WTC11 (cell line): ENCODE data around the gene ARHGAP18. TPM values are rescaled to one million over a fixed set of nuclear protein-coding genes. Genes with fewer than 3 reads are reported as not detected.

ENCODE experiments used
- ATAC-seq: fragments of 200-7000 bp; cut with Tn5 transposase; 2 replicates; pipeline ENCODE4 v1.10.0; 2021; ENCODE audit warnings: mild to moderate bottlenecking, moderate library complexity
- CTCF ChIA-PET: fragments of 300-600 bp; sonication (Branson Sonifier 250); formaldehyde crosslinking; loops from one replicate; lab custom pipeline; 2021; ENCODE audit warnings: antibody characterized with exemption; lab: Charles Lee
- POLR2A ChIA-PET: fragments of 350-600 bp; sonication (Branson Sonifier 250); formaldehyde crosslinking; loops from one replicate; lab custom pipeline; 2021; ENCODE audit warnings: antibody characterized with exemption; lab: Charles Lee
- DNase-seq: peaks from one replicate; pipeline ENCODE4 v3.0.0; 2021; ENCODE audit warnings: low spot score
- H3K27ac Mint-ChIP-seq: 2 replicates; pipeline ENCODE4 v1.8.0; 2021; ENCODE audit warnings: mixed read lengths
- H3K27me3 Mint-ChIP-seq: 2 replicates; pipeline ENCODE4 v1.8.0; 2021; ENCODE audit warnings: low read depth, mild to moderate bottlenecking, moderate library complexity, mixed read lengths
- H3K36me3 Mint-ChIP-seq: 2 replicates; pipeline ENCODE4 v1.8.0; 2021; ENCODE audit warnings: mixed read lengths
- H3K4me1 Mint-ChIP-seq: 2 replicates; pipeline ENCODE4 v1.8.0; 2022; ENCODE audit warnings: mixed read lengths
- H3K4me3 Mint-ChIP-seq: 2 replicates; pipeline ENCODE4 v1.8.0; 2021; ENCODE audit warnings: mild to moderate bottlenecking, moderate library complexity, mixed read lengths
- H3K9me3 Mint-ChIP-seq: 2 replicates; pipeline ENCODE4 v1.8.0; 2021; ENCODE audit warnings: mixed read lengths
- AFF4 ChIP-seq: sonication (generic); formaldehyde crosslinking; IDR thresholded peaks from 2 replicates; pipeline ENCODE4 v1.8.1; 2023; ENCODE audit warnings: mild to moderate bottlenecking, missing genetic modification reagents, borderline replicate concordance
- ERG ChIP-seq: fragments of 250-450 bp; sonication (Bioruptor Pico); IDR thresholded peaks from 2 replicates; pipeline ENCODE4 v1.8.0; 2021; ENCODE audit warnings: mild to moderate bottlenecking
- HMGA2 ChIP-seq: fragments of 250-450 bp; sonication (Bioruptor Pico); IDR thresholded peaks from 2 replicates; pipeline ENCODE4 v1.4.0; 2021; ENCODE audit warnings: mild to moderate bottlenecking, moderate library complexity
- MXD4 ChIP-seq: fragments of 250-450 bp; sonication (Bioruptor Pico); IDR thresholded peaks from 2 replicates; pipeline ENCODE4 v1.8.0; 2021; ENCODE audit warnings: mild to moderate bottlenecking, moderate library complexity, borderline replicate concordance
- MYBL2 ChIP-seq: sonication (generic); formaldehyde crosslinking; IDR thresholded peaks from 2 replicates; pipeline ENCODE4 v1.8.1; 2023; ENCODE audit warnings: mild to moderate bottlenecking, moderate library complexity, missing genetic modification reagents
- SMAD3 ChIP-seq: sonication (generic); formaldehyde crosslinking; IDR thresholded peaks from 2 replicates; pipeline ENCODE4 v1.8.0; 2022; ENCODE audit warnings: missing genetic modification reagents, mild to moderate bottlenecking, borderline replicate concordance
- SMAD4 ChIP-seq: sonication (generic); formaldehyde crosslinking; IDR thresholded peaks from 2 replicates; pipeline ENCODE4 v1.8.0; 2022; ENCODE audit warnings: mild to moderate bottlenecking, missing genetic modification reagents
- SP1 ChIP-seq: sonication (generic); formaldehyde crosslinking; conservative IDR thresholded peaks from 2 replicates; pipeline ENCODE4 v1.8.1; 2022; ENCODE audit warnings: missing genetic modification reagents
- TCF7 ChIP-seq: sonication (generic); formaldehyde crosslinking; IDR thresholded peaks from 2 replicates; pipeline ENCODE4 v1.8.0; 2022; ENCODE audit warnings: mild to moderate bottlenecking, low read depth, missing genetic modification reagents, moderate library complexity
- TP53 ChIP-seq: sonication (generic); formaldehyde crosslinking; IDR thresholded peaks from 2 replicates; pipeline ENCODE4 v1.8.1; 2023; ENCODE audit warnings: mild to moderate bottlenecking, missing genetic modification reagents
- ZBTB43 ChIP-seq: sonication (generic); formaldehyde crosslinking; IDR thresholded peaks from 2 replicates; pipeline ENCODE4 v1.8.1; 2023; ENCODE audit warnings: mild to moderate bottlenecking, missing genetic modification reagents
- ZNF232 ChIP-seq: sonication (generic); formaldehyde crosslinking; IDR thresholded peaks from 2 replicates; pipeline ENCODE4 v1.8.0; 2022; ENCODE audit warnings: mild to moderate bottlenecking, missing genetic modification reagents
- ZNF396 ChIP-seq: fragments of 250-450 bp; sonication (Bioruptor Pico); IDR thresholded peaks from 2 replicates; pipeline ENCODE4 v1.8.0; 2021; ENCODE audit warnings: mild to moderate bottlenecking, moderate library complexity, borderline replicate concordance
- ZNF423 ChIP-seq: fragments of 250-450 bp; sonication (Bioruptor Pico); IDR thresholded peaks from 2 replicates; pipeline ENCODE4 v2.1.2; 2022; ENCODE audit warnings: mild to moderate bottlenecking, moderate library complexity
- ZNF532 ChIP-seq: fragments of 250-450 bp; sonication (Bioruptor Pico); IDR thresholded peaks from 2 replicates; pipeline ENCODE4 v1.9.0; 2021; ENCODE audit warnings: mild to moderate bottlenecking, borderline replicate concordance
- total RNA-seq: library from RNA; stranded (reverse); gene quantifications from 3 replicates; pipeline ENCODE4 v1.2.3, GENCODE V29; 2021
- TF ChIP-seq, protein P1 (sequence below): sonication (generic); formaldehyde crosslinking; IDR thresholded peaks from 2 replicates; pipeline ENCODE4 v1.8.1; 2023; ENCODE audit warnings: mild to moderate bottlenecking, missing genetic modification reagents, moderate library complexity
- TF ChIP-seq, protein P2 (sequence below): sonication (generic); formaldehyde crosslinking; IDR thresholded peaks from 2 replicates; pipeline ENCODE4 v1.8.1; 2022; ENCODE audit warnings: mild to moderate bottlenecking, moderate library complexity, missing genetic modification reagents
- TF ChIP-seq, protein P3 (sequence below): fragments of 250-450 bp; sonication (Bioruptor Pico); IDR thresholded peaks from 2 replicates; pipeline ENCODE4 v1.9.0; 2021; ENCODE audit warnings: mild to moderate bottlenecking
- TF ChIP-seq, protein P4 (sequence below): fragments of 200-600 bp; IDR thresholded peaks from 2 replicates; pipeline ENCODE4 v1.8.0; 2022; ENCODE audit warnings: antibody characterized with exemption

ARHGAP18 gene
- total RNA-seq, 1 experiment from 2014 or later, result 4.6 TPM

- TF ChIP-seq ZNF232 (CRISPR knock-in tag), result no peak
- TF ChIP-seq MYBL2 (CRISPR knock-in tag), result no peak
- TF ChIP-seq, all 79 proteins: peak for 0
These were observed 42.4 kb downstream of the ARHGAP18 start (continued) for GRCh38 chr6:129667621-129668020.

DNA sequence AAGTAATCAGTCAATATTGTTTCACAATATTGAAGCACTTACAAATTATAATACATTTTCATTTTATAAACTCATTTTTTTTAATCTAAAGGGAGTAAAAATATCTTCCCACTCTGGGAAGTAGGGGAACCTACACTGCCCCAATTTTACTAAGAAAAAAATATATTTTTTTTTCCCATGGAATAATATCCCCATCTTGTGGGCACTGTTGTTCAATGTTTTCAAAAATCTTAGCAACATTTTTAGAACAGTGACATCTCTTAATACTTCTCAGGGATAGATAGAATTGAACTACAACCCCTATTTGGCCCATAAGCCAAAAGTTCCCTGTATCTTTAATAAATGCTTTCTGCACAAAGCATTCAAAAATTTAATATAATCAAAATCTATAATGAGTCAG lies 42.9 kb downstream of the ARHGAP18 start:
- no peak for ATAC-seq
- TF ChIP-seq ZNF423, result no peak
- TF ChIP-seq SP1, result no peak
- no peak for TF ChIP-seq ZNF232 (CRISPR knock-in tag)
- TF ChIP-seq SMAD3 (CRISPR knock-in tag), result no peak
- TF ChIP-seq AFF4 (CRISPR knock-in tag), result no peak
- TF ChIP-seq, protein P1, sequence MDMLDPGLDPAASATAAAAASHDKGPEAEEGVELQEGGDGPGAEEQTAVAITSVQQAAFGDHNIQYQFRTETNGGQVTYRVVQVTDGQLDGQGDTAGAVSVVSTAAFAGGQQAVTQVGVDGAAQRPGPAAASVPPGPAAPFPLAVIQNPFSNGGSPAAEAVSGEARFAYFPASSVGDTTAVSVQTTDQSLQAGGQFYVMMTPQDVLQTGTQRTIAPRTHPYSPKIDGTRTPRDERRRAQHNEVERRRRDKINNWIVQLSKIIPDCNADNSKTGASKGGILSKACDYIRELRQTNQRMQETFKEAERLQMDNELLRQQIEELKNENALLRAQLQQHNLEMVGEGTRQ (CRISPR knock-in tag), result no peak
- no peak for TF ChIP-seq SMAD4 (CRISPR knock-in tag)
- no peak for TF ChIP-seq TP53
- TF ChIP-seq, protein P2, sequence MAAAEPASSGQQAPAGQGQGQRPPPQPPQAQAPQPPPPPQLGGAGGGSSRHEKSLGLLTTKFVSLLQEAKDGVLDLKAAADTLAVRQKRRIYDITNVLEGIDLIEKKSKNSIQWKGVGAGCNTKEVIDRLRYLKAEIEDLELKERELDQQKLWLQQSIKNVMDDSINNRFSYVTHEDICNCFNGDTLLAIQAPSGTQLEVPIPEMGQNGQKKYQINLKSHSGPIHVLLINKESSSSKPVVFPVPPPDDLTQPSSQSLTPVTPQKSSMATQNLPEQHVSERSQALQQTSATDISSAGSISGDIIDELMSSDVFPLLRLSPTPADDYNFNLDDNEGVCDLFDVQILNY (CRISPR knock-in tag), result no peak
- TF ChIP-seq, protein P3, sequence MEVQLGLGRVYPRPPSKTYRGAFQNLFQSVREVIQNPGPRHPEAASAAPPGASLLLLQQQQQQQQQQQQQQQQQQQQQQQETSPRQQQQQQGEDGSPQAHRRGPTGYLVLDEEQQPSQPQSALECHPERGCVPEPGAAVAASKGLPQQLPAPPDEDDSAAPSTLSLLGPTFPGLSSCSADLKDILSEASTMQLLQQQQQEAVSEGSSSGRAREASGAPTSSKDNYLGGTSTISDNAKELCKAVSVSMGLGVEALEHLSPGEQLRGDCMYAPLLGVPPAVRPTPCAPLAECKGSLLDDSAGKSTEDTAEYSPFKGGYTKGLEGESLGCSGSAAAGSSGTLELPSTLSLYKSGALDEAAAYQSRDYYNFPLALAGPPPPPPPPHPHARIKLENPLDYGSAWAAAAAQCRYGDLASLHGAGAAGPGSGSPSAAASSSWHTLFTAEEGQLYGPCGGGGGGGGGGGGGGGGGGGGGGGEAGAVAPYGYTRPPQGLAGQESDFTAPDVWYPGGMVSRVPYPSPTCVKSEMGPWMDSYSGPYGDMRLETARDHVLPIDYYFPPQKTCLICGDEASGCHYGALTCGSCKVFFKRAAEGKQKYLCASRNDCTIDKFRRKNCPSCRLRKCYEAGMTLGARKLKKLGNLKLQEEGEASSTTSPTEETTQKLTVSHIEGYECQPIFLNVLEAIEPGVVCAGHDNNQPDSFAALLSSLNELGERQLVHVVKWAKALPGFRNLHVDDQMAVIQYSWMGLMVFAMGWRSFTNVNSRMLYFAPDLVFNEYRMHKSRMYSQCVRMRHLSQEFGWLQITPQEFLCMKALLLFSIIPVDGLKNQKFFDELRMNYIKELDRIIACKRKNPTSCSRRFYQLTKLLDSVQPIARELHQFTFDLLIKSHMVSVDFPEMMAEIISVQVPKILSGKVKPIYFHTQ, result no peak
- TF ChIP-seq TCF7, result no peak
- no peak for TF ChIP-seq ERG (CRISPR knock-in tag)
- TF ChIP-seq ZNF396, result no peak
- no peak for TF ChIP-seq MXD4 (CRISPR knock-in tag)
- TF ChIP-seq, protein P4, sequence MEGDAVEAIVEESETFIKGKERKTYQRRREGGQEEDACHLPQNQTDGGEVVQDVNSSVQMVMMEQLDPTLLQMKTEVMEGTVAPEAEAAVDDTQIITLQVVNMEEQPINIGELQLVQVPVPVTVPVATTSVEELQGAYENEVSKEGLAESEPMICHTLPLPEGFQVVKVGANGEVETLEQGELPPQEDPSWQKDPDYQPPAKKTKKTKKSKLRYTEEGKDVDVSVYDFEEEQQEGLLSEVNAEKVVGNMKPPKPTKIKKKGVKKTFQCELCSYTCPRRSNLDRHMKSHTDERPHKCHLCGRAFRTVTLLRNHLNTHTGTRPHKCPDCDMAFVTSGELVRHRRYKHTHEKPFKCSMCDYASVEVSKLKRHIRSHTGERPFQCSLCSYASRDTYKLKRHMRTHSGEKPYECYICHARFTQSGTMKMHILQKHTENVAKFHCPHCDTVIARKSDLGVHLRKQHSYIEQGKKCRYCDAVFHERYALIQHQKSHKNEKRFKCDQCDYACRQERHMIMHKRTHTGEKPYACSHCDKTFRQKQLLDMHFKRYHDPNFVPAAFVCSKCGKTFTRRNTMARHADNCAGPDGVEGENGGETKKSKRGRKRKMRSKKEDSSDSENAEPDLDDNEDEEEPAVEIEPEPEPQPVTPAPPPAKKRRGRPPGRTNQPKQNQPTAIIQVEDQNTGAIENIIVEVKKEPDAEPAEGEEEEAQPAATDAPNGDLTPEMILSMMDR, result no peak
- TF ChIP-seq ZBTB43 (CRISPR knock-in tag), result no peak
- TF ChIP-seq HMGA2 (CRISPR knock-in tag), result no peak
- TF ChIP-seq ZNF532, result no peak

More for the DNA sequence above, 42.9 kb downstream of the ARHGAP18 start:
- ChIA-PET CTCF (no interaction called here), POLR2A (no interaction called here)
- no peak for DNase-seq
- H3K4me1 Mint-ChIP-seq, result peaks cover 32% of the 10 kb centered on the region
- no peaks in the 10 kb centered on the region for H3K36me3 Mint-ChIP-seq
- no peaks in the 10 kb centered on the region for H3K9me3 Mint-ChIP-seq
- H3K27ac Mint-ChIP-seq, result no peak overlapping the region
- no peaks in the 10 kb centered on the region for H3K27me3 Mint-ChIP-seq
- H3K4me3 Mint-ChIP-seq, result no peak overlapping the region
